AG04449 (cell line): ENCODE data around the gene S100PBP.

Experiments
- CTCF ChIA-PET: fragments of 350-600 bp; formaldehyde crosslinking; extraction: SDS; loops from one replicate; lab custom pipeline; 2021; ENCODE audit warnings: antibody characterized with exemption; lab: Yijun Ruan, JAX
- POLR2A ChIA-PET: fragments of 400-600, 350-600 bp; formaldehyde crosslinking; extraction: SDS; loops from one replicate; lab custom pipeline; 2020; ENCODE audit warnings: antibody characterized with exemption, inconsistent platforms; lab: Yijun Ruan, JAX
- DNase-seq: peaks from one replicate; pipeline ENCODE4 v3.0.0-alpha.2; 2010; ENCODE audit warnings: low read depth, low spot score
- H3K4me3 ChIP-seq: 2 replicates; pipeline ENCODE4 v1.5.1; 2011; ENCODE audit warnings: low read depth, mild to moderate bottlenecking, control low read depth, low read length
- CTCF ChIP-seq: IDR thresholded peaks from one replicate; pipeline ENCODE4 v1.5.1; 2011; ENCODE audit warnings: mild to moderate bottlenecking, moderate library complexity, low read length, control low read depth, inconsistent platforms; ENCODE audit not compliant: insufficient read depth; ENCODE audit errors: missing control alignments

Gene S100PBP

DNA sequence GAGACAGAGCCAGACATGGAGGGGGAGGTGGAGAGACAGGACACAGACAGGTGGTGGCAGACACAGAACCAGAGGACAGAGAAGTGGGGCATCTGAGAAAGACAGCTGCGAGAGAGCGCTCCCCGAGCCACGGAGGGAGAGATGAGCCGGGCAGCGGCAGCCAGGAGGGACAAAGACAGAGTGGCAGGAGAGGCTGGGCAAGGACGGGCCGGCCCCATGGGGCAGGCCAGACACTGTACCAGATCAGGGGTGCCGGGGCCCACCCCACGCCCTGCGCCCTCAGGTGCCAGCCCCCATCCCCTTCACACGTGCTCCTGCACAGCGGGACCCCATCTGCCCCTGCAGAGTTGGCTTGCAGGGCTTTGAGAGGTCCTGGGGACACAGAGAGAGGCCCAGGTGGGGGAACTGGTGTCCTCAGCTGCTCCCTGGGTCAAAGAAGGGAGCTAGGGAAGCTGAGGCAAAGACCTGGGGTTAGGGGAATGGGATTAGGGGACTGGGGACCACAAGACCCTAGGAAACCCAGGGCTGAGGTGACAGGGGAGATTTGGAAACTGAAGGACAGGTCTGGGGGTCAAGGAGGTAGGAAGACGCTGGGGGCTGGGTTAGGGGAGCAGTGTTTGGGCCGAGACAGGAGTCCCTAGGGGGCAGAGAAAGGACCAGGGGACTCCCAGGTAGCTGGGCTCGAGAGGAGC, 52.6 kb downstream of the S100PBP start:
- no peak for DNase-seq
- peak overlapping the region; percentile 54 for H3K4me3 ChIP-seq
- no peak for TF ChIP-seq CTCF
- ChIA-PET CTCF (interaction anchor here (1.1 to 7.8 kb wide), 6 partner anchors 10 to 470 kb away, joined by 3 to 179 read pairs (median 34); partner anchors contain the start of gene HPCA), POLR2A (no interaction called here)

DNA sequence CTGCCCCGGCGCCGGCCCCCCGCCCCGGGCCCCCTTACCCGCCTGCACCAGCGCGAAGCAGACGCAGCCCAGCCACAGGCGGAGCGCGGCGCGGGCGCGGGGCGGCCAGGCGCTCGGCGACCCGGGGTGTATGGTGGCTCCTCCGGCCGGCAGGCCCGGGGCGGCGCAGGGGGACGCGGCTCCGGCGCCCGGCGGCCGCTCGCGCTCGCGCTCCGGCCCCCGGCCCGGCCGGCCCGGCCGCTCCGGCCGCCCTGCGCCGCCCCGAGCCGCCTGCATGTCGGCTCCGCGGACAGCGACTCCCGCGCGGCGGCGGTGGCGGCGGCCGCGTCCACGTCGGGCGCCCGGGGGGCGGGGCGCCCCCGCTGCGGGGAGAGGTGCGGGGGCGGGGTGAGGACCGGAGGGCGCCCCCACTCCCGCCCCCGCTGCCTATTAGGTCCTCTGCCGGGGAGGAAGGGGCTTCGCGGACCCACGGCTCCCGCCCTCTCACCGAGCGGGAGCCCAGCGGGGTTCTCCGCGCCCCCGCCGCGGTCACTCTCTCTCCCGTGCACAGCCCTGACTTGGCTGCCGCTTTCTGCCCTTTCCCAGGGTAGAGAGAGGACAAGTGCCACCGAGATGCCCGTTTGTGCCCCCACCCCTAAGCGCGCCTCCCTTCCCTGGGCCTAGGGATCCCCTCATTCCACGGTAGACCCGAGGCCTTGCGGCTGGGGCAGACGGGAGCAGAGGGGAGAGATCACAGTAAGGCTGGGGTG, 53.3 kb downstream of the S100PBP start, which contains the start of gene FNDC5:
Gene FNDC5 (minus strand): TSS at position 298 of the 749 bp plus-strand sequence.
- no peak for TF ChIP-seq CTCF
- peak within 1 kb of the TSS; percentile 54 for H3K4me3 ChIP-seq
- ChIA-PET CTCF (interaction anchor here (0.7 to 9.0 kb wide), 19 partner anchors 10 to 470 kb away, joined by 3 to 187 read pairs (median 13); partner anchors contain the start of genes AZIN2 and HPCA), POLR2A (no interaction called here)
- no peak for DNase-seq

- ChIA-PET POLR2A (interaction anchor here (0.6 kb wide), 1 partner anchor 721 kb away, joined by 3 read pairs; no protein-coding TSS in a partner anchor), CTCF (interaction anchor here (0.6 to 9.0 kb wide), 34 partner anchors 10 to 471 kb away, joined by 3 to 187 read pairs (median 4); partner anchors contain the start of genes AZIN2, HPCA, S100PBP and YARS1)
- H3K4me3 ChIP-seq = peak overlapping the region; percentile 54
- no peak for TF ChIP-seq CTCF
- no peak for DNase-seq
These were observed 54.1 kb downstream of the S100PBP start for GRCh38 chr1:32871364-32872191.

- ChIA-PET POLR2A (no interaction called here), CTCF (interaction anchor here (0.6 to 9.0 kb wide), 32 partner anchors 9 to 478 kb away, joined by 3 to 187 read pairs (median 4); partner anchors contain the start of genes AZIN2, BSDC1, HPCA and S100PBP)
- no peak for DNase-seq
- no peak overlapping the region for H3K4me3 ChIP-seq
- no peak for TF ChIP-seq CTCF
These were observed 54.7 kb downstream of the S100PBP start for GRCh38 chr1:32872192-32872460.

GRCh38 chr1:32873484-32873883, 56.0 kb downstream of the S100PBP start:
- DNase-seq = no peak
- ChIA-PET CTCF (interaction anchor here (0.6 to 9.0 kb wide), 28 partner anchors 8 to 479 kb away, joined by 3 to 187 read pairs (median 4); partner anchors contain the start of genes AZIN2, BSDC1, HPCA and ZBTB8B), POLR2A (no interaction called here)
- H3K4me3 ChIP-seq = no peak overlapping the region
- TF ChIP-seq CTCF = no peak
